Smooth muscle cell of trachea (primary cell): ENCODE results near the gene KANSL1L. TPM values are rescaled to one million over a fixed set of nuclear protein-coding genes. Genes with fewer than 3 reads are reported as not detected.

Experiments
- total RNA-seq: library from RNA; depleted of rRNA; stranded (reverse); fragments of >200 nt; gene quantifications from 2 replicates; pipeline ENCODE4 v1.2.1, GENCODE V29; 2014

Gene KANSL1L, protein sequence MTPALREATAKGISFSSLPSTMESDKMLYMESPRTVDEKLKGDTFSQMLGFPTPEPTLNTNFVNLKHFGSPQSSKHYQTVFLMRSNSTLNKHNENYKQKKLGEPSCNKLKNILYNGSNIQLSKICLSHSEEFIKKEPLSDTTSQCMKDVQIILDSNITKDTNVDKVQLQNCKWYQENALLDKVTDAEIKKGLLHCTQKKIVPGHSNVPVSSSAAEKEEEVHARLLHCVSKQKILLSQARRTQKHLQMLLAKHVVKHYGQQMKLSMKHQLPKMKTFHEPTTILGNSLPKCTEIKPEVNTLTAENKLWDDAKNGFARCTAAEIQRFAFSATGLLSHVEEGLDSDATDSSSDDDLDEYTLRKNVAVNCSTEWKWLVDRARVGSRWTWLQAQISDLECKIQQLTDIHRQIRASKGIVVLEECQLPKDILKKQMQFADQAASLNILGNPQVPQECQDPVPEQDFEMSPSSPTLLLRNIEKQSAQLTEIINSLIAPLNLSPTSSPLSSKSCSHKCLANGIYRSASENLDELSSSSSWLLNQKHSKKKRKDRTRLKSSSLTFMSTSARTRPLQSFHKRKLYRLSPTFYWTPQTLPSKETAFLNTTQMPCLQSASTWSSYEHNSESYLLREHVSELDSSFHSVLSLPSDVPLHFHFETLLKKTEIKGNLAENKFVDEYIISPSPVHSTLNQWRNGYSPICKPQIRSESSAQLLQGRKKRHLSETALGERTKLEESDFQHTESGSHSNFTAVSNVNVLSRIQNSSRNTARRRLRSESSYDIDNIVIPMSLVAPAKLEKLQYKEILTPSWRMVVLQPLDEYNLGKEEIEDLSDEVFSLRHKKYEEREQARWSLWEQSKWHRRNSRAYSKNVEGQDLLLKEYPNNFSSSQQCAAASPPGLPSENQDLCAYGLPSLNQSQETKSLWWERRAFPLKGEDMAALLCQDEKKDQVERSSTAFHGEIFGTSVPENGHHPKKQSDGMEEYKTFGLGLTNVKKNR
- 19.4 and 27.3 TPM in 2 replicates for total RNA-seq

DNA sequence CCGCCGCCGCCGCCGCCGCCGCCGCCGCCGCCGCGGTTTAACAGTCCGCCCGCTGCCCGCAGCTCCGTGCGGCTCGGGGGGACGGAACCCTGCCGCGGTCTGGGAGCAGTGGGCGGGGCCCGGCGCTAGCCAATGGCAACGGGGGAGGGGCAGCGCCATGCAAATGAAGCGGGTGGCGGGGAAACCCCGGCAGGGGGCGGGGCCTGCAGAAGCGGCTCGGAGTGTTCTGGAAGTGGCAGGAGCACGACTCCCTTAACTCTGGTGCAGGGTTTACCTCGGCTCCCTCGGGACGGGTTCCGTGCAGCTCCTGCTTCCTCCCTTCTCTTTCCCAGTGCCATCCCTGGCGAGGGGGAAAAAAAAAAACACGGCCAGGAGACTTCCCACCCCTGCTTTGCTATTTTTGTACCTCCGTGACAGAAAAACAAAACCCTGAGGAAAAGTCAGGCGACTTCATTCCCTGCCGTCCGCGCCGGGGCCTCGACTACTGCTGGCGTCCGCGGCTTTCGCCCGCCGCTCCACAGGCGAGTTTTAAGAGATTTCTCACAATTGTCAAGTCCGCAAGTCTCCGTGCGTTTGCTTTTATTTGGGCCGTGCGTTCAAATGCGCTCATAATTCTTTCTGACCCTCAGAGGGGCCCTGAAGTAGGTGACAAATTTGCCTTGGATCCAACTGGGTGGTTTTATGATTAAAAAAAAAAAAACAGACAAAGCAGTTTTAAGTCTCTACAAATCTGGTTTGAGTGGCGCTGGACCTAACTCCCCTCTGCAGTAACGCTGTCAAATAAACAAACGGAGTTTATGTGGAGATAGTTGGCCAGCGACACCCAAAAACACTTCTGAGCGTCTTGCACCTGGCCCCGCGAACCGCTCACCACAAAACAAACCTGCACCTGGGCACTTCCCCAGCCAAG lies at the start of gene KANSL1L:
Gene KANSL1L, minus strand, starts transcription at position 101 of the 910 bp plus-strand sequence. CDS start 16,827 bp downstream, outside the sequence.

DNA sequence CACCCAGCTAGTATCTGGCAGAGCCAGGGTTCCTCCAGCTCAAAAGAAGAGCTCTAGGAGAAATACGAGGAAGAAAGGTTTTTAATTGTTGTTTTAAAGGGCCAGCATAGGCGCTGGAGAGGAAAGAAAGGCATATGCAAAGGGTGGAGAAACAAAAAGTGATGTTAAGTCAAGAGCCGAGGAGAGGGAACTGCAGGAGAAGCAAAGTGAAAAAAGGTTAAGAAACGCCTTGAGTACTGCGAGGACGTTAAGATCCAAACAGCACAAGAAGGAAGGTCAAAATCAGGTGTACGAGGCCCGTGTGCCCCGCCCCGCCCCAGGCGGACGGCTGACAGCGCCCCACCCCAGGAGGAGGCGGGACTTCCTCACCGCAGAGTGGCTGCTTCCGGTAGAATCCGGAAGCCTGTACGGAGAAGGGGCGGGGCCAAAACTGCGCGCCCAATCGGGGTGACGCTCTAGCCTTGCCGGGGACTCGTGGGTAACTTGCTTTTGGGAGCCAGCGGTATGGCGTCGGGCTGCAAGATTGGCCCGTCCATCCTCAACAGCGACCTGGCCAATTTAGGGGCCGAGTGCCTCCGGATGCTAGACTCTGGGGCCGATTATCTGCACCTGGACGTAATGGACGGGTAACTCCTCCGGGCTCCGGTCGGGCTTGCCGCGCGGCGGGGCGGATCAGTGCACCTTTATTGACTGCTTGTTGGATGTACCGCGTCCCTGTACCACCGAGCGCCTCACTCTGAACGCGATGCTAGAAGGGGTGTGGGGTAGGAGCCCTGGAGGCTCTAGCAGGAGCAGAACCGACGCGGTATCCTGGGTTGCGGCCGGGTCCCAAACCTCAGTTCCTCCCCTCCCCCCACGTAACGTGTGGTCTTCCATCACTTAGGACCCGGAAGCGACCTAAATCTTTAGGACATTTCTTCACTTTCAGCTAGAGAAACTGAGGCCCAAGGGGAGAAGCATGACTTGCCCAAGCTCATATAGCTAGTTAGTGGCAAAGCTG lies 168.8 kb downstream of the KANSL1L start, which contains the start of gene RPE:
Gene RPE, plus strand, starts transcription at position 481 of the 1,000 bp plus-strand sequence. Its CDS starts 24 bp downstream, at position 505.

Other genes starting within 250 kb of the KANSL1L start
- gene RPE, start 168.8 kb downstream of the KANSL1L start, total RNA-seq: 104 and 110 TPM in 2 replicates
- gene ACADL, start 54.0 kb upstream of the KANSL1L start, total RNA-seq: 0.29 and 0.66 TPM in 2 replicates
- not detected in 2 replicates for gene MYL1, start 143.8 kb upstream of the KANSL1L start, total RNA-seq